GM12878 (cell line): ENCODE results near the gene CACNA1D. TPM values are rescaled to one million over a fixed set of nuclear protein-coding genes. Genes with fewer than 3 reads are reported as not detected.

Experiments used
- ATAC-seq: fragments of 200-7000 bp; cut with Tn5 transposase; 3 replicates; pipeline ENCODE4 v1.9.1; 2020; ENCODE audit warnings: mild to moderate bottlenecking, moderate library complexity
- BruUV-seq: library from RNA; stranded (reverse); fragments of 400-500 nt; replicated peaks from 2 replicates; lab custom pipeline; 2021; lab: Mats Ljungman, UMichigan
- CTCF ChIA-PET: fragments of 300-600 bp; sonication (Branson Sonifier 250); formaldehyde crosslinking; extraction: SDS; loops from one replicate; lab custom pipeline; 2021; ENCODE audit warnings: inconsistent platforms; lab: Yijun Ruan, JAX
- POLR2A ChIA-PET: fragments of 350-600 bp; formaldehyde crosslinking; extraction: SDS; loops from one replicate; lab custom pipeline; 2021; ENCODE audit warnings: inconsistent platforms; lab: Charles Lee
- RAD21 ChIA-PET: fragments of 300-600 bp; sonication (Branson Sonifier 250); formaldehyde crosslinking; loops from one replicate; lab custom pipeline; 2023; ENCODE audit warnings: antibody characterized with exemption; ENCODE audit not compliant: unreplicated experiment; lab: Charles Lee
- SMC1A ChIA-PET: fragments of 300-600 bp; sonication (Branson Sonifier 250); formaldehyde crosslinking; loops from one replicate; lab custom pipeline; 2023; ENCODE audit not compliant: unreplicated experiment, uncharacterized antibody; lab: Charles Lee
- DNase-seq: peaks from one replicate; pipeline ENCODE4 v3.0.0-alpha.2; 2011; ENCODE audit warnings: low read depth, low spot score
- FAIRE-seq: peaks from 3 replicates; lab custom pipeline; 2011; peaks lifted over from hg19 to GRCh38; lab: Jason Lieb, UNC
- H2AFZ ChIP-seq: 2 replicates; pipeline ENCODE4 v1.6.0; 2011; ENCODE audit warnings: low read depth, low read length, control low read depth; ENCODE audit not compliant: control insufficient read depth
- H3K27ac ChIP-seq: 2 replicates; pipeline ENCODE4 v1.5.1; 2011; ENCODE audit warnings: control low read depth; ENCODE audit not compliant: control insufficient read depth, insufficient read depth
- H3K27me3 ChIP-seq, 2 experiments: replicated peaks in 1 of 2; 2 replicates each; pipeline versions ENCODE4 v1.6.0 to v1.6.1; 2011; ENCODE audit warnings: low read length in 1 of 2; ENCODE audit not compliant: control insufficient read depth in 2 of 2, insufficient read depth in 2 of 2
- H3K36me3 ChIP-seq, 2 experiments: 2 replicates each; pipeline ENCODE4 v1.5.1; 2011; ENCODE audit warnings: low read length in 1 of 2; ENCODE audit not compliant: control insufficient read depth in 2 of 2, insufficient read depth in 2 of 2
- H3K4me1 ChIP-seq: 2 replicates; pipeline ENCODE4 v1.6.1; 2011; ENCODE audit warnings: mild to moderate bottlenecking, low read length, moderate library complexity, mixed read lengths; ENCODE audit not compliant: control insufficient read depth, insufficient read depth
- H3K4me2 ChIP-seq: 2 replicates; pipeline ENCODE4 v1.6.0; 2011; ENCODE audit warnings: control low read depth; ENCODE audit not compliant: control insufficient read depth, insufficient read depth
- H3K4me3 ChIP-seq: fragments of 200-600 bp; sonication (generic); 2 replicates; pipeline ENCODE4 v1.5.1; 2016
- H3K79me2 ChIP-seq: 2 replicates; pipeline ENCODE4 v1.6.0; 2011; ENCODE audit warnings: low read length; ENCODE audit not compliant: control insufficient read depth, insufficient read depth
- H3K9ac ChIP-seq: 2 replicates; pipeline ENCODE4 v1.8.0; 2011; ENCODE audit warnings: low read length, control low read depth, mixed read lengths; ENCODE audit not compliant: control insufficient read depth, insufficient read depth
- H3K9me3 ChIP-seq: replicated peaks from 3 replicates; pipeline ENCODE4 v1.5.1; 2011; ENCODE audit warnings: mild to moderate bottlenecking, low read length; ENCODE audit not compliant: control insufficient read depth, insufficient read depth
- H4K20me1 ChIP-seq: 2 replicates; pipeline ENCODE4 v1.6.0; 2011; ENCODE audit not compliant: control insufficient read depth, insufficient read depth
- CHD2 ChIP-seq: IDR thresholded peaks from 2 replicates; pipeline ENCODE4 v1.6.1; 2011; ENCODE audit warnings: low read depth, low read length, improper control_type of control experiment, borderline replicate concordance
- ESRRA ChIP-seq: IDR thresholded peaks from 2 replicates; pipeline ENCODE4 v1.6.1; 2012; ENCODE audit warnings: mild to moderate bottlenecking, low read length, improper control_type of control experiment
- HCFC1 ChIP-seq: fragments of 150-350 bp; IDR thresholded peaks from 2 replicates; pipeline ENCODE4 v1.6.1; 2014; ENCODE audit warnings: low read length
- JUNB ChIP-seq: IDR thresholded peaks from 2 replicates; pipeline ENCODE4 v1.6.1; 2016; ENCODE audit warnings: antibody characterized with exemption, mild to moderate bottlenecking
- LARP7 ChIP-seq: fragments of 450-650 bp; IDR thresholded peaks from 2 replicates; pipeline ENCODE4 v1.6.1; 2017; ENCODE audit warnings: mild to moderate bottlenecking
- MTA2 ChIP-seq: fragments of 450-650 bp; IDR thresholded peaks from 2 replicates; pipeline ENCODE4 v1.6.1; 2016; ENCODE audit warnings: low read depth, mild to moderate bottlenecking, moderate library complexity
- MTA3 ChIP-seq: IDR thresholded peaks from 2 replicates; pipeline ENCODE4 v1.6.1; 2012; ENCODE audit warnings: low read length, inconsistent platforms, borderline replicate concordance
- PML ChIP-seq: IDR thresholded peaks from 2 replicates; pipeline ENCODE4 v1.6.1; 2012; ENCODE audit warnings: low read length, inconsistent platforms
- RAD51 ChIP-seq: fragments of 450-650 bp; IDR thresholded peaks from 2 replicates; pipeline ENCODE4 v1.6.1; 2016; ENCODE audit warnings: moderate library complexity, mild to moderate bottlenecking, inconsistent platforms
- RCOR1 ChIP-seq: conservative IDR thresholded peaks from 2 replicates; pipeline ENCODE4 v1.6.1; 2012; ENCODE audit warnings: low read depth, low read length, improper control_type of control experiment
- STAT3 ChIP-seq: IDR thresholded peaks from 2 replicates; pipeline ENCODE4 v1.6.1; 2011; ENCODE audit warnings: low read depth, low read length, improper control_type of control experiment
- TCF12 ChIP-seq: IDR thresholded peaks from 2 replicates; pipeline ENCODE4 v1.6.1; 2011; ENCODE audit warnings: low read depth, mild to moderate bottlenecking, low read length
- WGBS: methylation state at CpG from one replicate; pipeline ENCODE4 v1.1.6; 2016; ENCODE audit warnings: low lambda C conversion rate; ENCODE audit not compliant: insufficient replicate concordance, insufficient coverage; ENCODE audit errors: missing lambda C conversion rate; 5-methylcytosine and 5-hydroxymethylcytosine counted together
- in situ Hi-C: fragments of 300-500 bp; cut with MboI; formaldehyde crosslinking; loops from 9 replicates; pipeline ENCODE4 v1.14.3; 2018; ENCODE audit warnings: mixed read lengths
- intact Hi-C: fragments of 100-400 bp; cut with micrococcal nuclease; formaldehyde crosslinking; loops from one replicate; pipeline ENCODE4 v1.14.2; 2022; ENCODE audit not compliant: unreplicated experiment
- polyA plus RNA-seq, 11 experiments: library from polyadenylated mRNA; depleted of rRNA in 4 of 11; unstranded in 6 of 11; stranded (reverse) in 5 of 11; fragments of >200 nt; fragmentation: Nextera tagmentation in 4 of 11; fragmentation: Illumina TruSeq in 1 of 11; extraction: Ambion mirVana in 4 of 11; extraction: Trizol in 1 of 11; gene quantifications; 1 replicate in 1 of 11; 2 replicates in 10 of 11; pipeline versions ENCODE4 v1.2.1 to v1.2.3, GENCODE V29; 2011 to 2016; ENCODE audit warnings: inconsistent platforms in 2 of 11, missing spikeins in 2 of 11, low read depth in 1 of 11
- total RNA-seq, 4 experiments: library from RNA; depleted of rRNA in 3 of 4; stranded (reverse); fragments of >200 nt in 3 of 4; fragmentation: Illumina TruSeq in 1 of 4; extraction: Trizol in 1 of 4; gene quantifications; 2 replicates each; pipeline versions ENCODE4 v1.2.1 to v1.2.3, GENCODE V29; 2013 to 2021
- TF ChIP-seq, protein P1 (sequence below): IDR thresholded peaks from 2 replicates; pipeline ENCODE4 v1.6.1; 2011; ENCODE audit warnings: borderline replicate concordance, low read depth, mild to moderate bottlenecking, moderate library complexity, low read length; ENCODE audit not compliant: insufficient read depth, poor library complexity, severe bottlenecking
- TF ChIP-seq, protein P2 (sequence below): fragments of 450-650 bp; formaldehyde crosslinking; IDR thresholded peaks from 2 replicates; pipeline ENCODE4 v1.5.0; 2022; ENCODE audit warnings: mild to moderate bottlenecking, missing genetic modification characterization
- TF ChIP-seq, protein P3 (sequence below): fragments of 450-650 bp; IDR thresholded peaks from 2 replicates; pipeline ENCODE4 v1.6.1; 2017; ENCODE audit warnings: mild to moderate bottlenecking, moderate library complexity

The CACNA1D gene
- total and polyA plus RNA-seq, 10 of the 15 experiments (the other 5 are each of a cell fraction or from before 2014, with no cell fraction given): 0.21 to 24.4 (median 1.6) TPM

DNA sequence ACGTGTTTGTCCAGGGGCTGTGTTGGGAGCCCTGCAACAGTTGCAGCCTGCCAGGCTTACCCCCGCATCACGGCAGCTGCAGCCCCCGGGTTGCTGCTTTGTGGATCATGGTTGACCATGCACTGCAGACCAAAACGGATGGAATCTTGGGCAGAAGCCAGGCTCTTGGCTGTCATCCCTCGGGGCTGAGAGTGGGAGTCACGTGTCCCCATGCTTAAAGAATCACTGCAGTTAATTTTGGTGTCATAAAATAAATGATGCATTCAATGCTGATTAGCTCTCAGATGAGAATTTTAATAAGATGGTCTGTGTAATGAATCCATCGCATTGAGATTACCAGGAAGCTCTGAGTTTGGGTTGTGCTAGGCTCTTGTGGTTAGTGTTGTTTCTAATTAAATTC lies 236.2 kb downstream of the CACNA1D start:
- RAD21 ChIA-PET: interaction anchor here (0.6 to 1.3 kb wide), 5 partner anchors 14 to 356 kb away, joined by 3 to 4 read pairs (median 3); no protein-coding TSS in a partner anchor
- BruUV-seq: no TSS peak
- CTCF ChIA-PET: interaction anchor here (1.0 to 2.2 kb wide), 8 partner anchors 9 to 151 kb away, joined by 3 to 9 read pairs (median 4); partner anchors contain the start of gene ACTR8
- Histone ChIP-seq H3K4me1 (peaks cover 10% of the 10 kb centered on the region), H3K4me2 (no peak overlapping the region), H3K9ac (no peak overlapping the region), H4K20me1 (no peaks in the 10 kb centered on the region), H2AFZ (no peak overlapping the region), H3K9me3 (no peaks in the 10 kb centered on the region; the same call in 2 of the 3 replicates), H3K27me3 (no peaks in the 10 kb centered on the region), H3K79me2 (no peaks in the 10 kb centered on the region), H3K27ac (no peak overlapping the region), H3K36me3 (no peaks in the 10 kb centered on the region), H3K4me3 (no peak overlapping the region)
- SMC1A ChIA-PET: interaction anchor here (0.6 to 2.4 kb wide), 8 partner anchors 18 to 404 kb away, joined by 3 to 13 read pairs (median 4); no protein-coding TSS in a partner anchor
- 20% methylated on average over 8 of the region's 8 CpGs for WGBS
- FAIRE-seq: no peak
- intact Hi-C loops (loop anchor here (5.0 kb wide), 1 partner anchor 192 kb away; no protein-coding TSS in a partner anchor), in situ Hi-C loops (no loop called here)
- no peak for DNase-seq
- no peak for ATAC-seq
- POLR2A ChIA-PET: interaction anchor here (0.8 to 1.5 kb wide), 3 partner anchors 15 to 116 kb away, joined by 3 to 4 read pairs (median 4); no protein-coding TSS in a partner anchor
- TF ChIP-seq RCOR1: no peak
- no peak for TF ChIP-seq MTA3
- no peak for TF ChIP-seq ESRRA
- no peak for TF ChIP-seq RAD51
- TF ChIP-seq JUNB: no peak
- no peak for TF ChIP-seq PML
- TF ChIP-seq MTA2: no peak
- no peak for TF ChIP-seq HCFC1
- TF ChIP-seq STAT3: no peak
- TF ChIP-seq, protein P1, sequence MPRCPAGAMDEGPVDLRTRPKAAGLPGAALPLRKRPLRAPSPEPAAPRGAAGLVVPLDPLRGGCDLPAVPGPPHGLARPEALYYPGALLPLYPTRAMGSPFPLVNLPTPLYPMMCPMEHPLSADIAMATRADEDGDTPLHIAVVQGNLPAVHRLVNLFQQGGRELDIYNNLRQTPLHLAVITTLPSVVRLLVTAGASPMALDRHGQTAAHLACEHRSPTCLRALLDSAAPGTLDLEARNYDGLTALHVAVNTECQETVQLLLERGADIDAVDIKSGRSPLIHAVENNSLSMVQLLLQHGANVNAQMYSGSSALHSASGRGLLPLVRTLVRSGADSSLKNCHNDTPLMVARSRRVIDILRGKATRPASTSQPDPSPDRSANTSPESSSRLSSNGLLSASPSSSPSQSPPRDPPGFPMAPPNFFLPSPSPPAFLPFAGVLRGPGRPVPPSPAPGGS: no peak
- no peak for TF ChIP-seq CHD2
- no peak for TF ChIP-seq LARP7
- TF ChIP-seq TCF12: no peak
- TF ChIP-seq, protein P2, sequence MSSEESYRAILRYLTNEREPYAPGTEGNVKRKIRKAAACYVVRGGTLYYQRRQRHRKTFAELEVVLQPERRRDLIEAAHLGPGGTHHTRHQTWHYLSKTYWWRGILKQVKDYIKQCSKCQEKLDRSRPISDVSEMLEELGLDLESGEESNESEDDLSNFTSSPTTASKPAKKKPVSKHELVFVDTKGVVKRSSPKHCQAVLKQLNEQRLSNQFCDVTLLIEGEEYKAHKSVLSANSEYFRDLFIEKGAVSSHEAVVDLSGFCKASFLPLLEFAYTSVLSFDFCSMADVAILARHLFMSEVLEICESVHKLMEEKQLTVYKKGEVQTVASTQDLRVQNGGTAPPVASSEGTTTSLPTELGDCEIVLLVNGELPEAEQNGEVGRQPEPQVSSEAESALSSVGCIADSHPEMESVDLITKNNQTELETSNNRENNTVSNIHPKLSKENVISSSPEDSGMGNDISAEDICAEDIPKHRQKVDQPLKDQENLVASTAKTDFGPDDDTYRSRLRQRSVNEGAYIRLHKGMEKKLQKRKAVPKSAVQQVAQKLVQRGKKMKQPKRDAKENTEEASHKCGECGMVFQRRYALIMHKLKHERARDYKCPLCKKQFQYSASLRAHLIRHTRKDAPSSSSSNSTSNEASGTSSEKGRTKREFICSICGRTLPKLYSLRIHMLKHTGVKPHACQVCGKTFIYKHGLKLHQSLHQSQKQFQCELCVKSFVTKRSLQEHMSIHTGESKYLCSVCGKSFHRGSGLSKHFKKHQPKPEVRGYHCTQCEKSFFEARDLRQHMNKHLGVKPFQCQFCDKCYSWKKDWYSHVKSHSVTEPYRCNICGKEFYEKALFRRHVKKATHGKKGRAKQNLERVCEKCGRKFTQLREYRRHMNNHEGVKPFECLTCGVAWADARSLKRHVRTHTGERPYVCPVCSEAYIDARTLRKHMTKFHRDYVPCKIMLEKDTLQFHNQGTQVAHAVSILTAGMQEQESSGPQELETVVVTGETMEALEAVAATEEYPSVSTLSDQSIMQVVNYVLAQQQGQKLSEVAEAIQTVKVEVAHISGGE (CRISPR knock-in tag): no peak
- TF ChIP-seq, protein P3, sequence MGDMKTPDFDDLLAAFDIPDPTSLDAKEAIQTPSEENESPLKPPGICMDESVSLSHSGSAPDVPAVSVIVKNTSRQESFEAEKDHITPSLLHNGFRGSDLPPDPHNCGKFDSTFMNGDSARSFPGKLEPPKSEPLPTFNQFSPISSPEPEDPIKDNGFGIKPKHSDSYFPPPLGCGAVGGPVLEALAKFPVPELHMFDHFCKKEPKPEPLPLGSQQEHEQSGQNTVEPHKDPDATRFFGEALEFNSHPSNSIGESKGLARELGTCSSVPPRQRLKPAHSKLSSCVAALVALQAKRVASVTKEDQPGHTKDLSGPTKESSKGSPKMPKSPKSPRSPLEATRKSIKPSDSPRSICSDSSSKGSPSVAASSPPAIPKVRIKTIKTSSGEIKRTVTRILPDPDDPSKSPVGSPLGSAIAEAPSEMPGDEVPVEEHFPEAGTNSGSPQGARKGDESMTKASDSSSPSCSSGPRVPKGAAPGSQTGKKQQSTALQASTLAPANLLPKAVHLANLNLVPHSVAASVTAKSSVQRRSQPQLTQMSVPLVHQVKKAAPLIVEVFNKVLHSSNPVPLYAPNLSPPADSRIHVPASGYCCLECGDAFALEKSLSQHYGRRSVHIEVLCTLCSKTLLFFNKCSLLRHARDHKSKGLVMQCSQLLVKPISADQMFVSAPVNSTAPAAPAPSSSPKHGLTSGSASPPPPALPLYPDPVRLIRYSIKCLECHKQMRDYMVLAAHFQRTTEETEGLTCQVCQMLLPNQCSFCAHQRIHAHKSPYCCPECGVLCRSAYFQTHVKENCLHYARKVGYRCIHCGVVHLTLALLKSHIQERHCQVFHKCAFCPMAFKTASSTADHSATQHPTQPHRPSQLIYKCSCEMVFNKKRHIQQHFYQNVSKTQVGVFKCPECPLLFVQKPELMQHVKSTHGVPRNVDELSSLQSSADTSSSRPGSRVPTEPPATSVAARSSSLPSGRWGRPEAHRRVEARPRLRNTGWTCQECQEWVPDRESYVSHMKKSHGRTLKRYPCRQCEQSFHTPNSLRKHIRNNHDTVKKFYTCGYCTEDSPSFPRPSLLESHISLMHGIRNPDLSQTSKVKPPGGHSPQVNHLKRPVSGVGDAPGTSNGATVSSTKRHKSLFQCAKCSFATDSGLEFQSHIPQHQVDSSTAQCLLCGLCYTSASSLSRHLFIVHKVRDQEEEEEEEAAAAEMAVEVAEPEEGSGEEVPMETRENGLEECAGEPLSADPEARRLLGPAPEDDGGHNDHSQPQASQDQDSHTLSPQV: no peak
